ENCODE measurements around the gene SATL1.

DNA sequence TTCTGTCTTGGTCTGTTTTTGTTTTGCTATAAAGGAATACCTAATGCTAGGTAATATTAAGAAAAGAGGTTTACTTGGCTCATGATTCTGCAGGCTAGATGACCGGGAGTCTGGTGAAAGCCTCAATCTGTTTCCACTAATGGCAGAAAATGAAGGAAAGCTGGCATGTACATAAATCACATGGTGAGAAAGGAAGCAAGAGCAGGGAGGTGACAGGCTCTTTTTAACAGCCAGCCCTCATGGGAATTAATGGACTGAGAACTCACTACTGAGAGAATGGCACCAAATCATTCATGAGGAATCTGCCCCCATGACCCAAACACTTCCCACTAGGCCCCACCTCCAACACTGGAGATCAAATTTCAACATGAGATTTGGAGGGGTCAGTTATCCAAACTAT is 27.6 kb downstream of the SATL1 start:
- TF ChIP-seq, protein P1, sequence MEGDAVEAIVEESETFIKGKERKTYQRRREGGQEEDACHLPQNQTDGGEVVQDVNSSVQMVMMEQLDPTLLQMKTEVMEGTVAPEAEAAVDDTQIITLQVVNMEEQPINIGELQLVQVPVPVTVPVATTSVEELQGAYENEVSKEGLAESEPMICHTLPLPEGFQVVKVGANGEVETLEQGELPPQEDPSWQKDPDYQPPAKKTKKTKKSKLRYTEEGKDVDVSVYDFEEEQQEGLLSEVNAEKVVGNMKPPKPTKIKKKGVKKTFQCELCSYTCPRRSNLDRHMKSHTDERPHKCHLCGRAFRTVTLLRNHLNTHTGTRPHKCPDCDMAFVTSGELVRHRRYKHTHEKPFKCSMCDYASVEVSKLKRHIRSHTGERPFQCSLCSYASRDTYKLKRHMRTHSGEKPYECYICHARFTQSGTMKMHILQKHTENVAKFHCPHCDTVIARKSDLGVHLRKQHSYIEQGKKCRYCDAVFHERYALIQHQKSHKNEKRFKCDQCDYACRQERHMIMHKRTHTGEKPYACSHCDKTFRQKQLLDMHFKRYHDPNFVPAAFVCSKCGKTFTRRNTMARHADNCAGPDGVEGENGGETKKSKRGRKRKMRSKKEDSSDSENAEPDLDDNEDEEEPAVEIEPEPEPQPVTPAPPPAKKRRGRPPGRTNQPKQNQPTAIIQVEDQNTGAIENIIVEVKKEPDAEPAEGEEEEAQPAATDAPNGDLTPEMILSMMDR (IDR thresholded peaks at IDR 0.05), result no peak
- TF ChIP-seq POLR2A (IDR thresholded peaks at IDR 0.05) (no peak), POLR2AphosphoS5 (IDR thresholded peaks at IDR 0.05) (no peak)

Data from prostate gland (tissue), 2 donors.